Osteoblast (primary cell): ENCODE results near the gene CD302. TPM values are rescaled to one million over a fixed set of nuclear protein-coding genes. Genes with fewer than 3 reads are reported as not detected.

Experiments used
- DNase-seq: peaks from one replicate; pipeline ENCODE4 v3.0.0; 2011; ENCODE audit warnings: low spot score, mixed read lengths; ENCODE audit not compliant: insufficient read length; ENCODE audit errors: missing footprints
- H2AFZ ChIP-seq: 2 replicates; pipeline ENCODE4 v1.6.0; 2011; ENCODE audit warnings: mild to moderate bottlenecking, low read length
- H3K27ac ChIP-seq: 2 replicates; pipeline ENCODE4 v1.5.1; 2011; ENCODE audit warnings: mild to moderate bottlenecking, low read depth, low read length, moderate library complexity
- H3K27me3 ChIP-seq: 2 replicates; pipeline ENCODE4 v1.6.0; 2012; ENCODE audit warnings: mild to moderate bottlenecking, control low read depth, inconsistent platforms, low read length, moderate library complexity; ENCODE audit not compliant: insufficient read depth
- H3K36me3 ChIP-seq: 2 replicates; pipeline ENCODE4 v1.5.1; 2011; ENCODE audit warnings: mild to moderate bottlenecking, low read length, control low read depth, moderate library complexity; ENCODE audit not compliant: insufficient read depth
- H3K4me1 ChIP-seq: 2 replicates; pipeline ENCODE4 v1.5.1; 2011; ENCODE audit warnings: mild to moderate bottlenecking, low read length, control low read depth, moderate library complexity; ENCODE audit not compliant: insufficient read depth
- H3K4me2 ChIP-seq: 2 replicates; pipeline ENCODE4 v1.6.0; 2011; ENCODE audit warnings: mild to moderate bottlenecking, low read length; ENCODE audit not compliant: insufficient read depth
- H3K4me3 ChIP-seq: fragments of 200-600 bp; sonication (generic); 3 replicates; pipeline ENCODE4 v1.5.1; 2012; ENCODE audit warnings: mild to moderate bottlenecking, low read length, inconsistent platforms; ENCODE audit not compliant: insufficient read depth
- H3K79me2 ChIP-seq: 2 replicates; pipeline ENCODE4 v1.6.0; 2012; ENCODE audit warnings: mild to moderate bottlenecking, low read length, control low read depth, inconsistent platforms; ENCODE audit not compliant: insufficient read depth
- H3K9me3 ChIP-seq: 2 replicates; pipeline ENCODE4 v1.5.1; 2011; ENCODE audit warnings: low read depth, low read length, control low read depth
- H4K20me1 ChIP-seq: 2 replicates; pipeline ENCODE4 v1.6.0; 2012; ENCODE audit warnings: mild to moderate bottlenecking, low read length, control low read depth; ENCODE audit not compliant: insufficient read depth
- total RNA-seq: library from RNA; depleted of rRNA; stranded (reverse); fragments of >200 nt; gene quantifications from 2 replicates; pipeline ENCODE4 v1.2.3, GENCODE V29; 2012
- TF ChIP-seq, protein P1 (sequence below): IDR thresholded peaks from 2 replicates; pipeline ENCODE4 v1.5.1; 2011; ENCODE audit warnings: mild to moderate bottlenecking, low read depth, low read length, moderate library complexity; ENCODE audit errors: extremely low read depth

The CD302 gene
- total RNA-seq, 1 donor = 14.5 TPM

DNA sequence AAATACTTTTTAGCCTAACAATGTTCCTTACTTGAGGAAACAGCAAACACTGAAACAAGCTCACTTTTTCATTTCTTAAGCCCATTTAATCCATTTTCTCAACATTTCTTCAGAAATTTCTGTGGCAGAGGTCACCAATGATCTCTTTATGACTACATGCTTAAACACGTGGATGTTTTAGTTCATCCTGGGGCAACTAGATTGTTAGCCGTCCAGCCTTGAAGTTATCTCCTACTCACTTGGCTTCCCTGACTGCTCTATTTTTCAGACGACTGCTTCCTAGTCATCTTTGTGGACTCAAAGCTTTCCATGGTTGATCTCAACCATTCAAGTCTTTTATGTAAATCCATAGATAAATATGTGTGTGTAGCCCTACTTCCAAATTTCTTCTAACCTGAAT, 24.1 kb downstream of the CD302 start:
- Histone ChIP-seq H4K20me1 (no peaks in the 10 kb centered on the region), H3K4me1 (peaks cover 10% of the 10 kb centered on the region), H3K36me3 (peaks cover 31% of the 10 kb centered on the region), H3K4me2 (no peak overlapping the region), H3K4me3 (no peak overlapping the region), H3K27ac (peak overlapping the region; percentile 45), H3K9me3 (no peaks in the 10 kb centered on the region), H2AFZ (no peak overlapping the region), H3K27me3 (no peaks in the 10 kb centered on the region), H3K79me2 (no peaks in the 10 kb centered on the region)
- TF ChIP-seq, protein P1, sequence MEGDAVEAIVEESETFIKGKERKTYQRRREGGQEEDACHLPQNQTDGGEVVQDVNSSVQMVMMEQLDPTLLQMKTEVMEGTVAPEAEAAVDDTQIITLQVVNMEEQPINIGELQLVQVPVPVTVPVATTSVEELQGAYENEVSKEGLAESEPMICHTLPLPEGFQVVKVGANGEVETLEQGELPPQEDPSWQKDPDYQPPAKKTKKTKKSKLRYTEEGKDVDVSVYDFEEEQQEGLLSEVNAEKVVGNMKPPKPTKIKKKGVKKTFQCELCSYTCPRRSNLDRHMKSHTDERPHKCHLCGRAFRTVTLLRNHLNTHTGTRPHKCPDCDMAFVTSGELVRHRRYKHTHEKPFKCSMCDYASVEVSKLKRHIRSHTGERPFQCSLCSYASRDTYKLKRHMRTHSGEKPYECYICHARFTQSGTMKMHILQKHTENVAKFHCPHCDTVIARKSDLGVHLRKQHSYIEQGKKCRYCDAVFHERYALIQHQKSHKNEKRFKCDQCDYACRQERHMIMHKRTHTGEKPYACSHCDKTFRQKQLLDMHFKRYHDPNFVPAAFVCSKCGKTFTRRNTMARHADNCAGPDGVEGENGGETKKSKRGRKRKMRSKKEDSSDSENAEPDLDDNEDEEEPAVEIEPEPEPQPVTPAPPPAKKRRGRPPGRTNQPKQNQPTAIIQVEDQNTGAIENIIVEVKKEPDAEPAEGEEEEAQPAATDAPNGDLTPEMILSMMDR = no peak
- no peak for DNase-seq

DNA sequence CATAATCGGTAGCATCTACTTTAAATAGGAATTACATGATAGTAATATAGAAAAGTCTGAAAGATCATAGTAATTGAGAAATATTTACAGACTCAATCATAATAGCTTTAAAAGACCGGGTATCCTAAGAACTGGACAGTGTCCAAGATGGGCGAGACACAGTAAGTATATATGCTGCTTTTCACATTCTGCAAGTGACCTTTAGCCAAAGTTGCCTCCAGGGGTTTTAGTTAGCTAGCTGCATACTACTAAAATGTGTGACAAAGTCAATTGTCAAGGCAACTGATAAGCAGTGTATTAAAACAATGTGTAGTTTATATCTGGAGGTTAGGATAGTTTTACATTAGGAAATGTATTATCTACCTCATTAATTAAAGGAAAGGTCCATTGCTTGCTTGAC, 24.6 kb downstream of the CD302 start:
- Histone ChIP-seq H3K4me3 (no peak overlapping the region), H3K36me3 (peaks cover 32% of the 10 kb centered on the region), H3K4me2 (no peak overlapping the region), H3K27me3 (no peaks in the 10 kb centered on the region), H2AFZ (no peak overlapping the region), H3K27ac (peak overlapping the region; percentile 45), H4K20me1 (no peaks in the 10 kb centered on the region), H3K79me2 (no peaks in the 10 kb centered on the region), H3K9me3 (no peaks in the 10 kb centered on the region), H3K4me1 (peaks cover 10% of the 10 kb centered on the region)
- TF ChIP-seq, protein P1 = no peak
- no peak for DNase-seq

DNA sequence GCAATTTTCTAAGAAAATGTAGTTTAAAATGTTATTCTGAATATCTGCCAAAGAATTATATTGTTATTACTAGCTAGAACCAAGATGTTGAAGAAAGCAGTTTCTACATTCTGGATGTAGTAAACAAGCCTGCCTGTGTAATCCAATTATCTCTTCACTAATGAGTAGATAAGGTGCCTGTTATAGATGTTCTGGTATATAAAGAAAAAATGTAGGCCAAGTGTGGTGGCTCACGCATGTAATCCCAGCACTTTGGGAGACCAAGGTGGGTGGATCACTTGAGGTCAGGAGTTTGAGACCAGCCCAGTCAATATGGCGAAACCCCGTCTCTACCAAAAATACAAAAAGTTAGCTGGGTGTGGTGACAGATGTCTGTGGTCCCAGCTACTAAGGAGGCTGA, 28.9 kb downstream of the CD302 start:
- Histone ChIP-seq H3K27ac (no peak overlapping the region), H3K36me3 (peaks cover 48% of the 10 kb centered on the region), H3K9me3 (no peaks in the 10 kb centered on the region), H3K4me3 (no peak overlapping the region), H3K4me2 (no peak overlapping the region), H4K20me1 (no peaks in the 10 kb centered on the region), H3K79me2 (peaks cover 5% of the 10 kb centered on the region), H3K4me1 (peaks cover 10% of the 10 kb centered on the region), H3K27me3 (no peaks in the 10 kb centered on the region), H2AFZ (no peak overlapping the region)
- no peak for DNase-seq
- TF ChIP-seq, protein P1 = no peak

DNA sequence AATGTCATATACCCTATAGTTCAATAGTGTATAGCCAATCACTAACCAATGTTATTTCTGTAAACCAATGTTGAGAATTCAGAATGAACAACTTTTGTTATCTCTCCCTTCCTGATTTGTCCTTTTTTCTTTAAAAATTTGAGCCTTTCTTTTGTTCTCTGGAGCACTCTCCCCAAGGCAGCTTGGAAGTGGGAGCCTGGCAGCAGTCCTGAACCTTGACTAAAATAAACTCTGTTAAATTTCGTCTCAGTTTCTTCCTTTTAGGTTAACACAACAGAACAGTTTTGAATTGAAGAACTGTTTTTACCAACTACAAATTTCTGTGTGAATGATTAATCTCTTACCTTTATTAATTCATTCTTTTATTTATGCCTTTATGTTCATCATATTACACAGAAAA, 35.9 kb downstream of the CD302 start:
- H3K4me2 ChIP-seq = no peak overlapping the region
- no peak overlapping the region for H3K27ac ChIP-seq
- no peaks in the 10 kb centered on the region for H3K27me3 ChIP-seq
- TF ChIP-seq, protein P1 = no peak
- DNase-seq = no peak
- H3K9me3 ChIP-seq = no peaks in the 10 kb centered on the region
- peaks cover 50% of the 10 kb centered on the region for H3K79me2 ChIP-seq
- H3K36me3 ChIP-seq = peaks cover 55% of the 10 kb centered on the region
- H3K4me3 ChIP-seq = no peak overlapping the region
- peaks cover 15% of the 10 kb centered on the region for H4K20me1 ChIP-seq
- peaks cover 4% of the 10 kb centered on the region for H3K4me1 ChIP-seq
- H2AFZ ChIP-seq = no peak overlapping the region
